DMS153 treated with DMSO at 0.1 percent for 48 hours (cell line): ENCODE results near the gene LRRC4C.
"Not testable (repeated sequence)": the region's sequence is repeated elsewhere in the genome, so short reads cannot be mapped to it uniquely, and the experiment has no call there.

ENCODE experiments used
- DNase-seq: peaks from one replicate; lab custom pipeline; 2025; ENCODE audit not compliant: unreplicated experiment; lab: John Stamatoyannopoulos, UW

LRRC4C gene

DNA sequence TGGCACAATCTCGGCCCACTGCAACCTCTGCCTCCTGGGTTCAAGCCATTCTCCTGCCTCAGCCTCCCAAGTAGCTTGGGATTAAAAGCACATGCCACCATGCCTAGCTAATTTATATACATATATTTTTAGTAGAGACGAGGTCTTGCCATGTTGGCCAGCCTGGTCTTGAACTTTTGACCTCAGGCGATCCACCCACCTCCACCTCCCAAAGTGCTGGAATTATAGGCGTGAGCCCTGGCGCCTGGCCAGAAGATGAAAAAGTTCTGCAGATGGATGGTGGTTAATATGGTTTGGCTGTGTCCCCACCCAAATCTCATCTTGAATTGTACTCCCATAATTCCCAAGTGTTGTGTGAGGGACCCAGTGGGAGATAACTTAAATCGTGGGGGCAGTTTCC is 937.4 kb downstream of the LRRC4C start:
- DNase-seq = not testable (repeated sequence)

DNA sequence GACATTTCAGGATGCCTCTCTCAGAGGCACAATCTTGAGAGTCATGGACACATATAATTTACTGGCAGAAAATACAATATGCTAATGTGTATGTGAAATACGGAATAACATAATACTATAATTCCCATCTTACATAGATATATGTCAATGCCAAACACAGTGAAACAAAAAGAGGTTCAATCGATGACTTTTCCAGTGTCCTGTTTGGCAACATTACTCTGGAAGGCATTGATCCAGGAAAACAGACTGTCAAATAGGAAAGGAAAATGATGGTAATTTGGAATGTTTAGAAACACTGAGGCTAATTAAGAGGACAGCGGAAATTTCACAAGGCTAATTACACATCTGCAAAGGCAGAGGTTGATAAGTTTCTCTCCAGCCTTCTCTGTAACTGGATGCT is 942.3 kb downstream of the LRRC4C start:
- DNase-seq = no peak

GRCh38 chr11:40514124-40514523 is 945.3 kb downstream of the LRRC4C start:
- peak; percentile 3 for DNase-seq

DNA sequence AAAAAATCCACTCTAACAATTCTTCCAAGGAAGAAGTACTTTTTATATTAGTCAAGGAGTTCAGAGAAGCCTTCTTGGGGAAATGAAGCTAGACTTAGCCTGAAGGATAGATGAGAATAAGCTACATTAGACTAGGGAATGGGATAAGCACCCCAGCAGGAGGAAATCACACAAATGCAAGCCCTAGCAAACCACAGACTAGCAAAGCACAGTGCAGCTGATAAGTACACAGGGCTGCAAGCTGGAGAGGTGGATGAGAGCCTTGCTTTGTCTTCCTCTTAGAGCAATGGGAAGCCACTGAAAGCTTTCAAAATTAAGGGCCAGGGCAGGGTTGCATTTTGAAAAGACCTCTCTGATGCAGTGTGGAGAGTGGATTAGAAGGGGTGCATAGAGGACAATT is 946.2 kb downstream of the LRRC4C start:
- peak; percentile 4 for DNase-seq

GRCh38 chr11:40508303-40508702 is 951.1 kb downstream of the LRRC4C start:
- no peak for DNase-seq

DNA sequence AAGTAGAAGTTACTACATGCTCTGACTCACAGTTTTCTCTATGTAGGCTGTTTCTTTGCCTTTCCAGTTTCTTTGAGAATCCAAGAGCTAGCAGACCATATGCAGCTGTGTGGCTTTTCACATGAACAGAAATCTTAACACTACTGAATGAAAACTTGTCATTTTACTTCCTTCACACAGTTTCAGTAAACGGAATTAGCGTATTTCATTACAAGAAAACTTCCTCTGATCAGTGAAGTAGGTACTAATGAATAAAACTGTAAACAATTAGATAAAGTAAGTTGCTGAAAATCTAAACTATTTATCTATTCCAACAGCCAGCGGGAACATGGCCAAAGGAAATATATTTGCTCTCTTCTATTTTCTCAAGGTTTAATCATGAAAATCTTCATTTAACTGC is 953.2 kb downstream of the LRRC4C start:
- no peak for DNase-seq

DNA sequence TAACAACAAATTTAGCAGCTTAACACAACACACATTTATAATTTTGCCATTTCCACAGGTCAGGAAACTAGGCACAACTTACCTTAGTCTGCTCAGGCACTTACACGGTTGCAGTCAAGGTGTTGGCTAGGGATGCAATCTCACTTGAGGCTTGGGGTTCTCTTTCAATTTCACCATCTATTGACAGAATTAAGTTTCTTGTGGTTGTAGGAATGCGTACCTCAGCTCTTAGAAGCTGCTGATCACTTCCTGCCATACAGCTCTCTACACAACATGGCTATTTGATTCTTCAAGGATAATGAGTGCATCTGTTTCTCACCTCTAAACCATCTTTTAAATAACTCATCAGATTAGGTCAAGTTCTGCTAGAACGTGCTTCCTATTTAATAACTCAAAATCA is 968.1 kb downstream of the LRRC4C start:
- DNase-seq = no peak

- DNase-seq = no peak
These were observed 991.7 kb downstream of the LRRC4C start for GRCh38 chr11:40467771-40468170.

DNA sequence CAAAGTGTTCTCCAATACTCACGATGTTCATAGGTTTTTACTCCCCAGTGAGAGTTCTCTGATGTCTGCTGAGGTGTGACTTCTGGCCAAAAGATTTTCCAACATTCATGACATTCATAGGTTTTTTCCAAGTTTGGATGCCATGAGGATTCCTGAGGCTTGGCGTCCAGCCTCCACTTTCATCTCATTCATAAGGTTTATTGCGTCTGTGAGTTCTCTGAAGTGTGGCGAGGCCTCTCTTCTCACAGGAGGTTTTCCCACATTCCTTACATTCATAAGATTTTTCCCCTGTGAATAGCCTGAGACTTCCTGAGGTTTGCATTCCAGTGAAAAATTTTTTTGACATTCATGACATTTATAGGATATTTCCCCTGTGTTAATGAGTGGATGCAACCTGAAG is 1014.1 kb downstream of the LRRC4C start:
- no peak for DNase-seq

GRCh38 chr11:40444151-40444550 is 1015.3 kb downstream of the LRRC4C start:
- no peak for DNase-seq

GRCh38 chr11:40435344-40435743 is 1024.1 kb downstream of the LRRC4C start:
- DNase-seq = no peak

GRCh38 chr11:40434926-40435325 is 1024.5 kb downstream of the LRRC4C start:
- DNase-seq = no peak

DNA sequence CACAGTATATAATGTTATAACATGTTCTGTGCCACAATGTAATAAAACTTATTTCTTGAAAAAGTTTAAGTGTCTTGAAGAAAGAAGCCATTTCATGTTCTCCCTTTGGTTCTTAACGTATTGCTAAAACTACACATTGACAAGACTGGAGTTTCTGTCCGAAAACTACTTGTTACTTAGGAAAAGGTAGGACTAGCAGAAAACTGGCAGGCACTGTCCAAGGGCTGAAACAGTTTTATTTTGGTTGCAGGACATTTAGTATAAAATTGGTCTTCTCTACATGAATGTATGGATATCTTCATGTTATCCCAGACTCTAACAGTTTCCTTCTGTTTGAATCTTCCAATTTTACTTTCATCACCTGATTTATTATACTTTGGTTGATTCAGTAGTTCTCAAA is 1027.1 kb downstream of the LRRC4C start:
- DNase-seq = no peak

DNA sequence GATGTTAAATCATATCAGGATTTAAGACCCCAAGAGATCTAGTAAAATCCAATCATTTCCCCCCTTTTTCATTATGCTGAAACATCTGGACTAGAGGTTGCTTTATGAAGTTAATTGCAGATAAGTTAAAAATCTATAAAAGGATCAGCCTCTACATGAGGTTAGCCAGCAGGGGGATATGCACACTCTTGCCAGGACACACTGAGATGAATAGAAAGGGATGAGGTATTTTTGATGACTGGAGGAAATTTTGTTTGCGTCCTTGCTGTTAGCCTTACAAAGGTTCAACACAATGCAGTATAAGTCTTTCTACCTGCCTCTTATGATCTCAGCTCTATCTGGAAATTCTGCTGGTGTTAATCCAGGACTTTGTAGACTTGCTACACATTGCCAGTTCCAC is 1034.3 kb downstream of the LRRC4C start:
- no peak for DNase-seq

DNA sequence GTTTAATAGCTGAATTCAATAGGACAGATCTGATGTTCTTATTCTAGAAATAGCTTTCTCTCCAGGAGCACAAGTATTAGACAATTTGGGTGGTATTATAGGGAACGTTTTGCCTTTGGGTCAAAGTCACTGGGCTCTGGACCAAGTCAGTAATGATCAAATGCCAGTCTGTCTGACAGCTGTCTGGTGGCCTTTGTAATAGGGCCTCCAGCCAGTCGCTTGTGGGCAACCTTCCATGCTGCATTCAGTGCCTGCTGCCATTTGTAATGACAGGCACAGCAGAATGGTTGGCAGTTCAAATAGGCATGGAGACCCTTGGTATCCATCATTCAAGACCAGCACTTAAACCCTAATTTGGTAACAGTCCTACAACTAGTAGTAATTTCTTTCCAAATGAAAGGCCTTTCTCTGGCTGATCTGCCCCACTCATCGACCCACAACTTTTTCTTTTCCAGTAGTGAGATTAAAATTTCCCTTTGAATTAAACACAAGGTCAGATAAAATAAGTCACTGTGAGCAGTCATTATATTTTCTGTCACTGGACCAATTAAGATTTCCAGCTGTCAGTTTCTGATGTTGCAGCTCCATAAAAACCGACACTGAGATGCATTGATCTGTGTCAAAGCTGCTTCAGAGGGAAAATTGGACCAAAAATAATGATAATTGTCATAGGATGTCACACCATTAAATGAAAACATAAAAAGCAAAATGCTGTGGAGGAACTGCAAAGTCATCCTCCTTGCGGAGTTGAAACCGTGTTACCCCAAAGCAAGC is 1038.1 kb downstream of the LRRC4C start:
- no peak for DNase-seq

- no peak for DNase-seq
These were observed 1041.8 kb downstream of the LRRC4C start for GRCh38 chr11:40417627-40418026.

DNA sequence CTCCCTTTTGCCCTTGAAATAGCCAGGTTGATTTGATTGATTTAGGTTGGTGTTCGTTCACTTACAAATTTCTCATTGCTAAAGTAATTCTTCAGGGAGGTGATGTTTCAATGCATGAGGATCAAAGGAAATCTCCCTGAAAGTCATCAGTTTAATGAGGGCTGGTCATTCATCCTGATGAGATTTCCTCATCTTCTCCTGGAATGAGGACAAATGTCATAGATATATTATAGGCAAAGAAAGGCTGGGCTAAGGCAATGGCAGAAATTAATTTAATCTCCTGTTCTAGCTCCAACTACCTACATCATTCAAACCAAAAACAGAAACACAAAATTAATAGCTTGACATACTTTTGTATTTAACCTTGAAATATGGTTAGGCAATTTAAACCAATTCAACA is 1052.1 kb downstream of the LRRC4C start:
- no peak for DNase-seq

GRCh38 chr11:40405614-40406013 is 1053.8 kb downstream of the LRRC4C start:
- no peak for DNase-seq

DNA sequence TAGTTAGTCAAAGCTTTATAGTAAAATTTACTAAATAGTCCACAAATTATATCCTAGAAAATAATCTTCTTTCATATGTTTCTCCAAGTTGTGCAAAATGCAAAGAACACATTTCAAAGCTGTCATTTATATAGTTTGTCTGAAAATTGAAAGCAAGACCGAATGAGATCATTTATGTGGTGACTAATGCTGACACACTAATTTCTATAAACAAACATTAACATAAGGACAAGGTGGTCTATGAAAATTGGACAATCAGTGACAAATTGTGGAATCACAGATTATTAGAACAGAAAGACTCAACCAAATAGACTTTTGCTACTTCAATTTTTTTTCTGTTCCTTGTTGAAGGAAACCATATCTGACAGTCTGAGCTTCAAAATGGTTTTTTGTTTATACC is 1056.1 kb downstream of the LRRC4C start:
- DNase-seq = no peak

DNA sequence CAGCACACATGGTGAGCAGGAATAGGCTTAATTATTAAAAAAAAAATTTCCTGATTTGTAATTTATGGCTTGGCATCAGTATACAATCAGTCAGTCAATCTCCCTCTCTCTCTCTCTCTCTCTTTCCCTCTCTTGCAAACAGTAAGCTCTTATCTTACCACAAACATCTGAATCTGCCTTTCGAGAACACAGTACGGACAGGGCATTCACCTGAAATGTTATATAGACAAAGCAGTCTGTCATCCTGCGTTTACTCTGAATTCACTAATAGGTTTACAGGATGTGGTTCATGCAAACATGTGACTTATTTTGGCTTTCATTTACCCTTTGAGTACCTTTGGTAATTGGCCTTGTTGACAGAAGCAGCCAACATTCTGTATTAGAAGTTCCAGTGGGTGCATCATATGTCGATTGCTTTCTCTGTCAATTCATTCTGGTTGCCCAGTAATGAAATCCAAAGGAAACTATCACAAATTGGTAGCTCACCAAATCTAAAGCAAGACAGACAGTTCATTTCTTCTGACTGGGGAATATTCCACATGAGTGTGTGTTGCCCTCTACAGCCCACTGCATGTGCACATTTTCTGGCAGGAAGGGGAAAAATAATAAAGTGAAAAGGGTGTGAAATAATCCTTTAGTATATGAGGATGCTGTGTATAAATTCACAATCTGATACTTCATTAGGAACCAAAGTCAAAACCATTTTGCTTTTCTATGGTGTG is 1058.2 kb downstream of the LRRC4C start:
- peak; percentile 57 for DNase-seq

GRCh38 chr11:40397141-40397540 is 1062.3 kb downstream of the LRRC4C start:
- DNase-seq = no peak

DNA sequence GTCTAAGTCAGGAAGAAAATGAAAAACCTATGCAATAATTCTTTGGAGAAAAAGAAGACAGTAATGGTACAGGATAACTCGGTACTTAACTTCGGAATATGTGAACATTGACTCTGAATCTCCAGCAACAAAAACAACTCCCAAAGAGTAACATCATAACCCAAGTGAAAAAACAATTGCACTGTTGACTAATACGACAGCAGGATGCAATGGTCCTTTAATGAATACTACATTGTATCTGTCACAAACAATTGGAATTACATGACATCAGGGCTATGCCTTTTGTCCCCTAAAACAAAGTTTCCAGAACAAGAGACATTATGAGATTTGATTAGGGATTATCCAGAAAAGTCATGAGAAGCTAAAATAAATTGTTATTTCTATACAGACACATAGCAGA is 1065.9 kb downstream of the LRRC4C start:
- no peak for DNase-seq

DNA sequence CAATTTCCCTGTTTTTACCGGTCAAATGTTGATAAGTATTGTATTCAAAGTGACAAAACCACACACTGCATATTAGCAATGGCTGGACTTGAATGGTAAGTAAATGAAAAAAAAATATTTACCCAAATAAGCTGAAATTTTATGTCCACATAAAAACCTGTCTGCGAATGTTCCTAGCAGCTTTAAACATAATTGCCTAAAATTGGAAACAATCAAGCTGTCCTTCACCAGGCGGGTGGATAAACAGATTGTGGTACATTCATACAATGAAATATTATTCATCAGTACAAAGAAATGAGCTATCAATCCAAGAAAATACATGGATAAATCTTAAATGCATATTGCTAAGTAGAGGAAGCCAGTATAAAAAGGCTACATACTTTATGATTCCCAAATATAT is 1067.8 kb downstream of the LRRC4C start:
- DNase-seq = no peak
